SK-N-SH (cell line): Measurements from ENCODE around the gene CAMKMT.

Source experiments
- CTCF ChIP-seq: fragments of 200-600 bp; sonication (generic); IDR thresholded peaks from 2 replicates; pipeline ENCODE4 v1.6.1; 2017; ENCODE audit warnings: antibody characterized with exemption, mild to moderate bottlenecking, moderate library complexity
- EP300 ChIP-seq, 2 experiments: IDR thresholded peaks; 2 replicates each; pipeline versions ENCODE4 v1.4.0 to v1.6.1; 2012; ENCODE audit warnings: borderline replicate concordance in 1 of 2, low read depth in 1 of 2, low read length in 1 of 2
- EZH2phosphoT487 ChIP-seq: fragments of 200-600 bp; sonication (generic); IDR thresholded peaks from 2 replicates; pipeline ENCODE4 v1.6.1; 2017; ENCODE audit warnings: low read depth, mixed run types, mild to moderate bottlenecking, antibody characterized with exemption, moderate library complexity, borderline replicate concordance
- GABPA ChIP-seq: IDR thresholded peaks from 2 replicates; pipeline ENCODE4 v1.4.0; 2012; ENCODE audit warnings: low read depth, mild to moderate bottlenecking
- GATA2 ChIP-seq: sonication (generic); formaldehyde crosslinking; IDR thresholded peaks from 2 replicates; pipeline ENCODE4 v1.5.0; 2020; ENCODE audit warnings: mild to moderate bottlenecking, missing genetic modification reagents
- MXI1 ChIP-seq: IDR thresholded peaks from 2 replicates; pipeline ENCODE4 v1.6.1; 2012; ENCODE audit warnings: mild to moderate bottlenecking, low read depth, low read length, improper control_type of control experiment
- NFIC ChIP-seq: IDR thresholded peaks from 2 replicates; pipeline ENCODE4 v1.4.0; 2012; ENCODE audit warnings: borderline replicate concordance
- POLR2AphosphoS5 ChIP-seq: IDR thresholded peaks from 2 replicates; pipeline ENCODE4 v1.6.1; 2012; ENCODE audit warnings: low read depth, low read length
- RAD21 ChIP-seq: IDR thresholded peaks from 2 replicates; pipeline ENCODE4 v1.6.1; 2012; ENCODE audit warnings: mild to moderate bottlenecking, low read length
- RCOR1 ChIP-seq: fragments of 150-350 bp; IDR thresholded peaks from 2 replicates; pipeline ENCODE4 v1.6.1; 2017; ENCODE audit warnings: antibody characterized with exemption, low read length
- REST ChIP-seq: IDR thresholded peaks from 2 replicates; pipeline ENCODE4 v1.6.1; 2012; ENCODE audit warnings: mild to moderate bottlenecking, low read depth, low read length, moderate library complexity
- SMC3 ChIP-seq: IDR thresholded peaks from 2 replicates; pipeline ENCODE4 v1.6.1; 2012; ENCODE audit warnings: low read depth, low read length, improper control_type of control experiment
- TAF1 ChIP-seq: IDR thresholded peaks from 2 replicates; pipeline ENCODE4 v1.6.1; 2012; ENCODE audit warnings: low read depth, mild to moderate bottlenecking, low read length, moderate library complexity, borderline replicate concordance
- YY1 ChIP-seq: IDR thresholded peaks from 2 replicates; pipeline ENCODE4 v1.4.0; 2012; ENCODE audit warnings: low read depth, mild to moderate bottlenecking

GRCh38 chr2:44810892-44811530, 449.3 kb downstream of the CAMKMT start:
- TF ChIP-seq TAF1: no peak
- no peak for TF ChIP-seq RCOR1
- no peak for TF ChIP-seq REST
- no peak for TF ChIP-seq CTCF
- TF ChIP-seq EZH2phosphoT487: no peak
- no peak for TF ChIP-seq YY1
- TF ChIP-seq SMC3: no peak
- no peak for TF ChIP-seq GATA2 (CRISPR knock-in tag)
- TF ChIP-seq POLR2AphosphoS5: no peak
- TF ChIP-seq RAD21: no peak
- no peak for TF ChIP-seq EP300 (IDR thresholded peaks at IDR 0.05; ENCODE audit: borderline replicate concordance in 1 of 2, low read depth in 1 of 2, low read length in 1 of 2)
- no peak for TF ChIP-seq MXI1
- TF ChIP-seq NFIC: no peak
- TF ChIP-seq GABPA: no peak
